Activated effector memory CD4-positive, alpha-beta T cell treated with Interleukin-2 at 50 U/mL for 16 hours (primary cell): ENCODE measurements around the gene P2RY14.
A peak's percentile ranks its signal among the peaks of the same experiment; 100 is the strongest.
"Not testable (repeated sequence)": the region's sequence is repeated elsewhere in the genome, so short reads cannot be mapped to it uniquely, and the experiment has no call there.

ENCODE experiments used
- DNase-seq: peaks from one replicate; pipeline ENCODE4 v3.0.0-alpha.2; 2020

The P2RY14 gene

DNA sequence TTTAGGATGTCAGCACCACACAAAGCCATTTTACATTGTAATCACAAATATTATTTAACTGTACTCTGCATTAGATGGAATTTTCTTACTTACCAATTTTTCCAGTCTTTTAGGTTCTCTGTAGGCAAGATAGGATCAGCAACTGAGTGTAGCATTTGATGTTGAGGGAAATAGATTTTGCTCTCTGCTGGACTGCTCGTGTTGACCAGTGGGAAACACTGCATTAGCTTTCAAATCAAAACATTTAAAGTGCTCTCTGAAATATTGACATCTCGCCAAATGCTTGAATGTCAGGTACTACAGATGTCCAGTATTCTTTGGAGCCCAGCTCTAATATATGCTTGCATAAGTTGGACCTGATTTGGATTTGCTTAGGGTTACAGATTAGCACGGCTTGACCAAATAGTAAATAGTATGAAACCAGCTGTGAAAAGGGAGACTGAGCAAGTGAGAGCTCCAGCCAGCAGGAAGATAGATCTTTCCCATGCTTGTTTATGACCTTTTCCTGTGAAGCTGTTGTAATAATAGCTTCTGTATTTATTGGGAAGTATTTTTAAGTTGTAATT lies 29.5 kb downstream of the P2RY14 start:
- no peak for DNase-seq

DNA sequence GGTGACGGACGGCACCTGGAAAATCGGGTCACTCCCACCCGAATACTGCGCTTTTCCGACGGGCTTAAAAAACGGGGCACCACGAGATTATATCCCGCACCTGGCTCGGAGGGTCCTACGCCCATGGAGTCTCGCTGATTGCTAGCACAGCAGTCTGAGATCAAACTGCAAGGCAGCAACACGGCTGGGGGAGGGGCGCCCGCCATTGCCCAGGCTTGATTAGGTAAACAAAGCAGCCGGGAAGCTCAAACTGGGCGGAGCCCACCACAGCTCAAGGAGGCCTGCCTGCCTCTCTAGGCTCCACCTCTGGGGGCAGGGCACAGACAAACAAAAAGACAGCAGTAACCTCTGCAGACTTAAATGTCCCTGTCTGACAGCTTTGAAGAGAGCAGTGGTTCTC lies 36.3 kb downstream of the P2RY14 start:
- DNase-seq, result not testable (repeated sequence)

DNA sequence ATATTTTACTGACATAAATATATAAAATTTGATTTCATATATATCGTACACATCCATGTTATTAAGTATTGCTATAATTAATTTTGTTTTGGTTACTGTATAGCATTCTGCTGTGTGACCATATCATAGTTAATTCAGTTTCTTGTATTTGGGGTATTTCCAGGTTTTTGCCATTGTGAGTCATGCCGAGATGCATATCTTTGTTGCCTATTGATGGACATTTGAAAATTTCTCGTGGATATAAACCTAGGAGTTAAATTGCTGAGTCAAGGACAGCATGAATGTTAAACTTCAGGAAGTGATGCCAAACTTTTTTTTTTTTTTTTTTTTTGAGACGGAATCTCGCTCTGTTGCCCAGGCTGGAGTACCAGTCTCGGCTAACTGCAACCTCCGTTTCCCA lies 41.6 kb downstream of the P2RY14 start:
- no peak for DNase-seq

DNA sequence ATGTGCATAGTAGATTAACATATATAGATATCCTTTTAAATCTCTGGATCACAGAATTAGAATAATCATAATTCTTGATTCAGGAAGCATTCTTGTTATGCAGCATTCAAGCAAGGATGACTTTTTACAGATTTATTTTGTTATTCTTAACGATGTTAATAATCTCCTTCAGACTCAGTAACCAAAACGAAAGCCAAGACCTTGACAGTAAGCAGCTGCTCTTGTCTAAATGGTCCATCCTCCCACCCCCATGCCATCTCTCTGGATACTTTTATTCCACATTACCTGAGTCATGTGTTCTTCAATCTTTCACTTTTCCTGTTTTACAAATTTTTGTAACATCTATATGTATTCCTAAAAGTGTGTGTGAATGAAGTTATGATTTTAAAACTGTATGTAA lies 42.0 kb downstream of the P2RY14 start:
- DNase-seq, result no peak

DNA sequence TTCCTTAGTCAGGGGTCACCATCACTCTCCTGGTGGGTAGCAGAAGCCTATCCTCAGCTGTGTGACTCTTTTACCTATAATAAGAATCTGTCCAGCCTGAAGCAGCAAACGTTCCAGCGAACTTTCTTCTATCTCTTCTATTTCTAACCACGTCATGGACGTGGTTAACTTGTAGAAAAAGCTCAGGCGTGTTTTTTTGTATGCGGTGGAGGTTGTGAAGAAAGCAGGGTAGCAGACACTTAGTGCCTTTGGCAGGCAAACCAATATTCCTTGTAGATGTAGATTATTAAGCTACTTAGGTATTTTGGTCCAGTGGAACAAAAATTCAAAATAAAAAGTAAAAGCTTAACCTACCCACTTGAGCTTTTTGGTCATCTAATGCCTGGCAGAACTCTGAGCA lies 43.5 kb downstream of the P2RY14 start:
- no peak for DNase-seq

DNA sequence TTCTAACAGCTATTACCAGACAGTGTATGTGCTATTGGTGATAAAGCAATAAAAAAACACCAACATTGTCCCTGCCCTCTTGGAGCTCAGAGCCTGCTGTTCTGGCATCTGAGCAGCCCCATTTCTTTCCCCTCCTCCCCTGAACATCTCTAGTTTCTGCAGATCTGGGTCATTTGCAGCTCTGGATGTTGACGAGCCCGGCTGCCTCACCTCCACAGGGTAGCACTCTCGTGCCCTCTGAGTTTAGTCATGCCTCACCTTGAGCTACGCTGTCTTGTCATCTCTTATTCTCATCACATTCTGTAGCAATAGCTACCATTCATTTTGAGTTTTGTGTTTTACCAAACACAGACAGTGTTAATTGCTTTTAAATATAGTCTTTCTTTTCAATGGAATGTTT lies 45.4 kb downstream of the P2RY14 start:
- no peak for DNase-seq

DNA sequence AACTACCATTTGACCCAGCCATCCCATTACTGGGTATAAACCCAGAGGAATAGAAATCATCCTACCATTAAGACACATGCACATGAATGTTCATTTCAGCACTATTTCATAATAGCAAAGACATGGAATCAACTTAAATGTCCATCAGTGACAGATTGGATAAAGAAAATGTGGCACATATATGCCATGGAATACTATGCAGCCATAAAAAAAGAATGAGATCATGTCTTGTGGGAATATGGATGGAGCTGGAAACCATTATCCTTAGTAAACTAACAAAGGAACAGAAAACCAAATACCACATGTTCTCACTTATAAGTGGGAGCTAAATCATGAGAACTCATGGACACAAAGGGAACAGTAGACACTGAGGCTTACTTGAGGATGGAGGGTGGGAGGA lies 45.9 kb downstream of the P2RY14 start:
- DNase-seq, result not testable (repeated sequence)

DNA sequence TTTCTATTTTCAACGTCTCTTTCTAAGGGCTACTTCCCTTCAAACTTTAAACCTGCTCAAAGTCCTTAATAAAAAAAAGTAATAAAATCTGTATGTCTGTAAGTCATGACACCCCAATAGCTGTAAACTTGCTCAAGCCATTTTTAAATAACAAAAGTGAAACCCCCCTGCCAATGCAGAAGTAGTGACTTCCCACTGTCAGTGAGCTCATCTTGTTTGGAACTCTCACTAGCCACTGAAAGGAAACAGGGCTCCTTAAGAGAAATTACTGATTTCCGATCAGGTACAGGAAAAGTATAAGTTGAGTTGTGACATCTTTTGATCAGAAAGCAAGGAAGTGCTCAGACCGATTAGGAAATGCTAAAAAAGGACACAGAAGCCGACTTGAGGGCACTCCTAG lies 47.7 kb downstream of the P2RY14 start:
- DNase-seq, result no peak

DNA sequence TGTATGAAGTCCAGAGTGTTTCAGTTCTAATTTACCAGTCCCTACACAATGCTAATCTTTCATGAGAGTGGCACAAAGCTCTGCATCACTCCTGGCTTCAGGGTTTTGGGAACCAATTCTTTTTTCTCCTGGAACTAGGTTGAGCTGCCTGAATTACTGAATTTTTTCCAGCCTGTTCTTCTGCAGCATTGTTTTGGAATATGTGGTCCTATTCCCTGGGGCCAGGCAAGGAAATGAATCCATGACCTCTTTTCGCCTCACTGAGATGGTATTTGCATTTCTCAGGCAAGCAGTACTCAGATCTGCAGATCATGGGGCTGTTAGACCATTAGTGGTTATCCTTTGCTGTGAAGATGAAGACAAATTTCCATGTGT lies 49.7 kb downstream of the P2RY14 start:
- DNase-seq, result no peak

DNA sequence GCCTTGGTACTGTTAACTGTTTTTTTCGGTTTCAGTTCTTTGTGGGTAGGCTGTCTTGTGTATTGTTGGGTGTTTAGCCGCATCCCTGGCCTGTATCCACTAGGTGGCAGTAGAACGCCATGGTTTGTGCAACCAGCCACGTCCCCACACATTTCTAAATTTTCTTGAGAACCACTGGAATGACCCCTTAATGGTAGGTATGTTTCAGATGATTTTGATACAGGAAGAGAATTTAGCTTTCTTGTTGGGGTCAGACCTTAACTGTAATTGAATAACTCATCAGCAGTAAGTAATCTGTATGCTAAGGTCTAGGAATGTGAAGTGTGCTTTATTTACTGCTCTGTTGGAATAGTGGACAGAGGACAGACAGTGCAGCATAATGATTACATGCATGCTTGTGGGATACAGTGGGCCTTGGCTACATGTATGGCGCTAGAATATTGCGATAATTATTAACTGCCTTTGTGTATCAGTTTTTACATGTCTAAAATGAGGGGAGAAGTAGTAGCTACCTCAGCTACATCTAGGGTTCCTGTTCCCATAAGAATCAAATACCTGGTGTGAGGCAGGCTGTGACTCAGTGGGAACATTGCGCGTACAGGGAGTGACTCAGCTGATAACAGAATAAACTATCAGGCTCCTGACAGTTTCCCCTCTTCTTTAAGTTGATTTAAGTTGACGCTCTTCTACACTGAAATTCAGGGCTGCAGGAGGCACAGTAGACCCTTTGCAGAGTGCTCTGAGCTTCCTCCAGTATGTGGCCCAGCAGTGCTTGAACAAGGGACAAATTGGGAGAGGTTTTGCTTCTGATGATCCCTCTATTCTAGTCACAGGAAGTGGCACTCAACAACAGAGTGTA lies 50.3 kb downstream of the P2RY14 start:
- peak; percentile 62 for DNase-seq

DNA sequence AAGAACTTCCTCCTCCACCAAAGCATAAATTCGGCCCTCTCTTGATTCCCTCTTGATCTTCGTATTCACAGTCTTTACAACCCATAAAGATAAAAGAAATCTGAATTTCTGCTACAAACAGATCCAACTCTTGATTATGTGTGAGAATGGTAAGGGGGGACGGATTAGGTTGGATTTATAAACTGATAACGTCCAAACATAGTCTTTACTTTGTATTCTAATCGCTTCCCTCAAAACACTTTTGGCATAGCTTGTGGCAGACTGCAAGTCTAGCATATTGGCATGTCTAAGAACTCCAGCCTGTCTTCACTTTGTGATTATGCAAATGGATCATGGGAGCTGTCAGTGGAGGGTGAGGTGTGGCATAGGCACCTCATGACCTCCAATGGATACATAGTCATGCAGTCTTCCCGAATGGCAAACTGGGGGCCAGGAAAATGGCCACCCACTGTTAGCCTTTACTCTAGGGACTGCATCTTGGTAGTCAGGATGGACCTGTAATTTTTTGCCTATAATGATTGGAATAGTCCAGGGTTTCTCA lies 51.0 kb downstream of the P2RY14 start:
- DNase-seq, result no peak

DNA sequence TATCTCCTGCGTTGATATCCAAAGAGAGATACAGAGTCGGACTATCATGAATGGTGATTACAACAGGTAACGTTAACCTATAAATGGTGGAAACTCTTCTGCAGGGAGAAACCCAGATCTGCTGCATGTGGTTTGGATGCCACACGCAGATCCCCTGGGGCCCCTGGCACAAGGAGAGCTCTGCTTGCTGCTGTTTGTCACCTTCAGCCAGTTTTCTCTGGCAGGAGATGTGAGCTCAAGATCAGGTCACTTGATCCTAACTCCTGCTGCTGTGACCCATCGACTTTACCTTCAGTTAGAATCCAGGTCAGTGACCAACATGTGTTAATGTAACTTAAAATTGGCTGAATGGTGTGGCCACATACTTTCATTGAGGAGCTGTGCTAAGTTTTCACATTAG lies 51.5 kb downstream of the P2RY14 start:
- no peak for DNase-seq

DNA sequence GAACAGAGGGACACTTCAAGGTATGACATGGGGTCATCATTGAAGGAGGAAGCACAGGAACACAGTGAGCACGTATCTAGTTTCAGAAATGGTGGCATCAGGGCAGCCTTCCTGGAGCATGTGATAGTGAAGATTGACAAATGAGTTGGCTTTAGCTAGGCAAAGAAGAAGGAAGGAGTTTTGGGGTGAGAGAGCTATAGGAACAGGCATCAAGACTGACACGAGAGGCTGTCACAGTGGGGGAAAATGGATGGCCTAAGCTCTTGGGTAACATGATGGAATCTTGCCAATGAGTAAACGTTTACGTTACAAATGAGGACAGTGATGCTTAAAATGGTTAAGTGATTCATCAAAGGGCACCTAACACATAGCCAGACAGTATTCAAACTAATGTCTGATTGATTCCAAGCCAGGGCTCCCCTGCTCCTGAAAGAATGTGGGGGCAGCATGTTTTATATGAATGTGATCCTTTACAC lies 52.2 kb downstream of the P2RY14 start:
- DNase-seq, result no peak

DNA sequence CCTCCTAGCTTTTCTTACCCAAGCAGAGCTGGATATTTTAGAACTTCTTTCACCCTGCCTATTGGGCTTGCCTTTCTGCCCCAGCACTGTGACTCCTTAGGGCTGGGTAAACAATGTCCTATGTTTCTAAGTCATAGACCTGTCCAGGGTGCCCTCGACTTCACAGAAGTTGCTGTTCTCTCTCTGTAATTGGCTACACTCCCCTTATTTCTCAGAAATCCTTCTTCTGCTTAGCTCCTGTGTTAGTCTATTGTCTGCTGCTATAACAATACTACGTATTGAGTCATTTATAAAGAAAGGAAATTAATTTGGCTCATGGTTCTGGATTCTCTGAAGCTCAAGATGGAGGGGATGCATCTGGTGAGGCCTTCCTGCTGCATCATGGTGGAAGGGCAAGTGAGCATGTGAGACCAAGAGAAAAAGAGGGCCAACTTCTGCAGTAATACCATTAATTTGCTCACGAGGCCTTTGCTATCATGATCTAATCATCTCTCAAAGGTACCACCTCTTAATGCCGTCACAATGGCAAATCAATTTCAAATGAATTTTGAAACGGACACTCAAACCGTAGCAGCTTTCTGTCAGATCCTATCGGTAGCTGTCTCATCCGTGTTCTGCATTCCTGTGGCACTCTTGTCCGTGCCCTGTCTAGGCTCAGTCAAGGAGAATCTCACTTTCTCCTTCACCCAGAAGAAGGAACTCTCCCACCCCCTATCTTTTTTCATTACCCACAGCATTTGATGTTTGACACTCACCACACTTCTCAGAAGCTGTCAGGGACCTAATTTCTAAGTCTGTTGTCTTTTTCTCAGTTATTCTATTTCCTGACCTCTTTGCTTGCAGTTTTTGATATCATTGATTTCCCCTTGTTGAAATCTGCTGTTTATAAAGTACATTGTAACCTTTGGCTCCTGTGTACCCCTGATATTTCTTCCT lies 53.0 kb downstream of the P2RY14 start:
- DNase-seq, result no peak

DNA sequence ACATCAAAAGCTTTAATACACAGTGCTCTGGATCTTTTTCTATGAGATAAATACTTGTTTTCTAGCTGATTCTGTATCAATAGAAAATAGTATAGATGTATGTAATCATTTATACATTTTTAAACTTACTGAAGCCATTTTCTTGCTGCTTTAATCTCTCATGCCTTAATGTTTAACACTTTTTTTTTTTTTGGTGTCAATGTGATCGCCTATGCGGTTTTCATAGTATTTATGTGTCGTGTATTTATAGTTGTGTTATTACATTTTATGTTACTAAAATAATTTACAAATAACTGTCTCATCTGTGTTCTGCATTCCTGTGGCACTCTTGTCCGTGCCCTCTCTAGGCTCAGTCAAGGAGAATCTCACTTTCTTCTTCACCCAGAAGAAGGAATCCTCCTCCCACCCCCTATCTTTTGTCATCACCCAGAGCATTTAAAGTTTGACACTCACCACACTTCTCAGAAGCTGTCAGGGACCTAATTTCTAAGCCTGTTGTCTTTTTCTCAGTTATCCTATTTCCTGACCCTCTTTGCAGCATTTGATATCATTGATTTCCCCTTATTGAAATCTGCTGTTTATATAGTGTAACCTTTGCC lies 54.0 kb downstream of the P2RY14 start:
- DNase-seq, result no peak

DNA sequence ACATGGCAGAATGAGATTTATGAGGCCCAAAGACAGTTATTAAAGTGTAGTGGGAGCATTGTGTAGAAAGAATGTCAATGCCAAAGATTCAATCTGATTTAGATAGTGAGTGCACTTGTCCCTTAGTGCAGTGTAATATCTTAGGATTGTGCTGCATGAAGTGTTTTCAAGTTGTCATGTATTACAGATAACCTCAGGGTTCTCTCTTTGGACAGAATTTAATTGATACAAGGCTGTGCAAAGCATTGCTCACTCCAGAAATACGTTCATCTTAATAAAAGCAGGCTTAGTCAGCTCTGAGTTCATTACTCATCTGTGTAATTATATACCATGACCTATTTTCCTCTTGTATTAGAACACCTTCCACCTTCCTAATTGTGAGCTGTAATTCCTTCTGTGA lies 59.3 kb downstream of the P2RY14 start:
- no peak for DNase-seq

DNA sequence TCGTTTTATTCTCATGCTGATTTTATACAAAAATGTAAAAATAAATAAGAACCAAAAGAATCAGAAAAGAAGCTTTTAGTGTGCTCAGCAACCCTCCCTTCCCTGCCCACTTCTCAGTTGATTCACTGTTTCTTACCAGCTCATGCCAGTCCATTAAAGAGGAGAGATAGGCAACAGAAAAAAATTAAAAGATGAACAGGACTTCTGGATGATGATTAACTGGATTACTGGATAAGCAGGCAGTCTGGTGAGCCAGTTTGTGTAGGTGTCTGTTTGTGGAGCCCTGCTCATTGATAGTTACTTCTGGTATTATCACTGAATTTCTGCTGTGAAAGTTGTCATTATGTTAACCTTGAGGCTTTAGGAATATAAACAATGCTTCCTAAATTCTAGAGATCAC lies 60.2 kb downstream of the P2RY14 start:
- DNase-seq, result no peak

DNA sequence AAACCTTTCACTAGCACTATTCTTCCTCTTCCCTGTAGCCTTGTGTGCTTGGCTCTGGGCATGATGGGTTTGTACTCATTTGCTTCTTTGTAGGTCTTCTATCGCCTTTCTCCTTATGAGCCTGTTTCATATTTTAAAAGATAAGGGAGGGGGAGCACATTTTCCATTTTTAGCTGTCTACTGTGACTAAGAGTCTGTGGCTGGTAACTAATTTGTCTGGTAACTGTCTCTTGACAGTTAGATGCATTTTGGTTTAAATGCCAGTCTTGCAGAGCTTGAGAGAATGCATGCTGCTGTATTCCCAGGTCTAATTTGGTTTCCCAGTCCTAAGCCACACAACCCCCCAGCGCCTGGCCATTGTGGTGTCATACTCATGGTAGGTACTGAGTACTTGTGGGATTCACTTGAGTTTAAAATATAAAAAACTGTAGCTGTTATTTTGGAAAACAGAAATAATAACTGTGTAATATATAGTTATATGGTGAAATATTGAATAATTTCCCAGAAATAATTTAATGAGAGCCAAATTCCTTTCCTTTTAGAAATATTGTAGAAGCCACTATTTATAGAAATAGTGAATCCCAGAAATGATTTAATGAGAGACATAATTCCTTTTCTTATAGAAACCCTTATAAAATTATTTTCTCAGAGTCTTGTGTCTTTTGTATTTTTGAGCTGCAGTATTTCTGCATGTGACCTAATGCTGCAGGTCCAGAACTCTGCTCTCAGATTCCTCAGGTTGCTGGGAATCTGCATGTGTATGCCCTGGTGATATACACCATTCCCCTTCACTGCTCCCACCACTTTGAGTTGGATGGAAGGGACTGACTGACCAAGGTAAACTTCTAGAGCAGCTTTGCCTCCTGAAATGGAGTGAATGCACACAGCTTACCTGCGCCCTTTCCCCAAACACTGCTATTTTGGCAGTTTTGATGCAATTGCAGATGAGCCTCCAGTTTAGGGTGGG lies 61.4 kb downstream of the P2RY14 start:
- no peak for DNase-seq

DNA sequence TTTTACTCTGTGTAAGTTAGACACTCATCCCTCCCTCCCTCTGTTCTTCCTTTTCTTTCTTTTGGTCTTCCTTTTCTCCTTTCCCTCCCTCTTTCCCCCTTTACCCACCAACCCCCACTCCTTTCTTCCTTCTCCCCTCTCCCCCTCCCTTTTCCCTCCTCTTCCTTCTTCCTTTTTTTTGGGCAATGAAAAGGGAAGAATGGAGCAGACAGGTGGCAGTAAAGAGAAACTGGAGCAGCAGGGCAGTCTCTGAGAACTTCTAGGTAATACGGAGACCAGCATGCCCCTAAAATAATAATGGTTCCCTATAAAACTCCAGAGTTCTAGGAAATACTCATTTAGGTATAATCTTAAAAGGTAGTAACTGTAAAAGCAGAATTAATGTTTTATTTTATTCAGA lies 63.9 kb downstream of the P2RY14 start:
- no peak for DNase-seq

DNA sequence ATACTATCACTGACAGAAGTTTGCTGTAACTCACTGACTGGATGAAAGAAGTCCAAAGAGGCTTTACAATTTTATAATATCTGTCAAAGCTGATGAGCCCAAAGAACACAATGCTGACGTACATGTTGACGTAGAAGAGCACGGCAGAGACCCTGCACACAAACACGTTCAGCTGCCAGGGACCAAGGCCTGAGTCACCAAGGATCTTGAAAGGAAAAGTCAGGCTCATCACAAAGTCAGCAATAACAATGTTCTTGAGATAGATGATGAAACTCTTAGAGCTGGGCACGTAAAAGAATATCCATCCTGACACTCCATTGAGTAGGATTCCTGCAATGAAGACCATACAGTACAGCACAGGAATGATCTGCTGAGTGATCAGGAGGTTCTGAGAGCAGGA lies 64.5 kb downstream of the P2RY14 start:
- DNase-seq, result no peak

DNA sequence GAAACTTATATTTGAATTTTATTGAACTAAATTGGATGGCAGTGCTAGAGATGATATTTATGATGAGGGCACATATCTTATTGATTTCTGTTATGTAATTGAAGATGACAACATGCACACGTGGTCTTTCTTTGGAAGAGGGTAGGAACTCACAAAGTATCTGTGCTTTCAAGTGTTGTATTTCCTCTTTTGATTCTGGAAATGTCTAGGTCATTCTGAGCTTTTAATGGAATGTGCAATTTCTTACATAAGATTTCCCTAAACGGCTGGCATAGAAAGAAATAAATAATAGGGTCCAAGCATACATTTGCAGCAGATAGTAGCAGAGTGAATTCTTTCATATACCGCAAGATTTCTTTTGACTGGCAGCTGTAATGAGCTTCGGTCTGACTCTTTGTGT lies 65.2 kb downstream of the P2RY14 start:
- DNase-seq, result no peak
